Panc1 (cell line): ENCODE measurements around the gene C10orf88. TPM values are rescaled to one million over a fixed set of nuclear protein-coding genes. Genes with fewer than 3 reads are reported as not detected.
"Not testable (repeated sequence)": the region's sequence is repeated elsewhere in the genome, so short reads cannot be mapped to it uniquely, and the experiment has no call there.

Experiments used
- ATAC-seq: fragments of 200-7000 bp; cut with Tn5 transposase; 2 replicates; pipeline ENCODE4 v1.9.1; 2020; ENCODE audit warnings: mild to moderate bottlenecking, moderate library complexity
- BruUV-seq: library from RNA; stranded (reverse); fragments of 400-500 nt; replicated peaks from 2 replicates; lab custom pipeline; 2021; lab: Mats Ljungman, UMichigan
- CTCF ChIA-PET: fragments of 300-600 bp; sonication (Branson Sonifier 250); formaldehyde crosslinking; loops from one replicate; lab custom pipeline; 2022; ENCODE audit warnings: antibody characterized with exemption; lab: Charles Lee
- POLR2A ChIA-PET: fragments of 300-600 bp; sonication (Branson Sonifier 250); formaldehyde crosslinking; loops from one replicate; lab custom pipeline; 2022; ENCODE audit warnings: antibody characterized with exemption; lab: Charles Lee
- DNase-seq: peaks from one replicate; pipeline ENCODE4 v3.0.0-alpha.2; 2010; ENCODE audit warnings: low read depth, low spot score
- H3K27ac ChIP-seq: 2 replicates; pipeline ENCODE4 v1.5.1; 2011; ENCODE audit warnings: mild to moderate bottlenecking, low read length, inconsistent platforms
- H3K27me3 ChIP-seq: fragments of 200-500 bp; sonication (Bioruptor generic); 2 replicates; pipeline ENCODE4 v1.6.0; 2014; ENCODE audit warnings: low read length, inconsistent platforms; ENCODE audit not compliant: control insufficient read depth, insufficient read depth
- H3K36me3 ChIP-seq: fragments of 200-500 bp; sonication (Bioruptor generic); 2 replicates; pipeline ENCODE4 v1.5.1; 2014; ENCODE audit warnings: inconsistent platforms, mild to moderate bottlenecking, low read length, moderate library complexity; ENCODE audit not compliant: control insufficient read depth, insufficient read depth
- H3K4me1 ChIP-seq: 2 replicates; pipeline ENCODE4 v1.5.1; 2011; ENCODE audit warnings: inconsistent platforms, mild to moderate bottlenecking, low read length, moderate library complexity; ENCODE audit not compliant: control insufficient read depth, insufficient read depth
- H3K4me3 ChIP-seq, 2 experiments: 2 replicates each; pipeline ENCODE4 v1.5.1; 2011 to 2012; ENCODE audit warnings: low read depth in 2 of 2, low read length in 2 of 2, mild to moderate bottlenecking in 2 of 2, inconsistent platforms in 1 of 2, moderate library complexity in 1 of 2
- H3K9me3 ChIP-seq: fragments of 200-500 bp; sonication (Bioruptor generic); 2 replicates; pipeline ENCODE4 v1.5.1; 2014; ENCODE audit warnings: low read depth, mild to moderate bottlenecking, inconsistent platforms, low read length, moderate library complexity; ENCODE audit not compliant: control insufficient read depth, insufficient read depth
- POLR2AphosphoS5 ChIP-seq: IDR thresholded peaks from 2 replicates; pipeline ENCODE4 v1.6.1; 2012; ENCODE audit warnings: mild to moderate bottlenecking, low read depth, low read length, moderate library complexity
- SIN3A ChIP-seq: IDR thresholded peaks from 2 replicates; pipeline ENCODE4 v1.6.1; 2012; ENCODE audit warnings: low read depth, mild to moderate bottlenecking, low read length, moderate library complexity, borderline replicate concordance; ENCODE audit not compliant: insufficient read depth
- TCF7L2 ChIP-seq: IDR thresholded peaks from 2 replicates; pipeline ENCODE4 v1.6.1; 2011; ENCODE audit warnings: mild to moderate bottlenecking, low read depth, low read length, inconsistent platforms
- in situ Hi-C: cut with HindIII; loops from 2 replicates; pipeline ENCODE4 v1.10.0; 2016; ENCODE audit warnings: low sequenced_read_pairs, low pct_unique_long_range_greater_than_20kb
- intact Hi-C: fragments of 100-400 bp; cut with micrococcal nuclease; formaldehyde crosslinking; loops from one replicate; pipeline ENCODE4 v1.10.0; 2022; ENCODE audit not compliant: unreplicated experiment
- total RNA-seq: library from RNA; stranded (reverse); gene quantifications from one replicate; pipeline ENCODE4 v1.2.1, GENCODE V29; 2021; ENCODE audit not compliant: unreplicated experiment
- TF ChIP-seq, protein P1 (sequence below), 2 experiments: IDR thresholded peaks; 2 replicates each; pipeline ENCODE4 v1.6.1; 2011 to 2012; ENCODE audit warnings: low read depth in 2 of 2, control low read depth in 1 of 2, low read length in 1 of 2, mild to moderate bottlenecking in 1 of 2, moderate library complexity in 1 of 2; ENCODE audit not compliant: insufficient read depth in 1 of 2
- TF ChIP-seq, protein P2 (sequence below): fragments of 450-650 bp; IDR thresholded peaks from 2 replicates; pipeline ENCODE4 v1.5.1; 2017; ENCODE audit warnings: mild to moderate bottlenecking

C10orf88 gene
- total RNA-seq, 1 experiment from 2014 or later = 21.7 TPM

DNA sequence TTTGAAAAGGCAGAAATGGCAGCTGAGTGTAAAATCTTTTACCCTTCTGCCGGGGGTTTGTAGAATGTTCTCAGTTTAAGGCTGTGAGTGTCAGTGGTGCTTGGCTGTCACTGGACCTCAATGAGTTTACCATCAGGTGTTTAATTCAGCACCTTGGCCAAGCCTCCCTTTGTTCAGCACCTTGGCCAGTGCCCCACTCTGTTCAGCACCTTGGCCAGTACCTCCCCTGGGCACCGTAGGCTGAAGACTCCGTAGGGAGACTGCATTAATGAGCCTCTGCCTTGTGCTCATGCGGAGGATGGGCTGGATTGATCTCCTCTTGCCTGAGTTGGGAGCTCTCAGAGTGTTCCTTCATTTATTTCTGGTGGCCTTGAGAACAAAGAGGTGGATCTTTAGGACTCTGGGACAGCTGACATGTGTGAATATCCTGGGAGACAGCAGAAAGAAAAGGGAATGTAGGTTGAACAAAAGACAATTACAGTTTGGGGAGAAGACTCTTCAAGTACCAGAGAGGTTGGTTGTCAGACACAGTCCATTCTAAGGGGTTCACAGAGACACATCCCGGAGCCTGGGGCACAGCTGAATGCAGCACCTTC, 42.0 kb downstream of the C10orf88 start:
- in situ Hi-C loops (no loop called here), intact Hi-C loops (no loop called here)
- DNase-seq (no peak), ATAC-seq (no peak)
- Histone ChIP-seq H3K9me3 (no peaks in the 10 kb centered on the region), H3K27me3 (no peaks in the 10 kb centered on the region), H3K4me1 (no peaks in the 10 kb centered on the region), H3K4me3 (no peak overlapping the region), H3K36me3 (no peaks in the 10 kb centered on the region), H3K27ac (no peak overlapping the region)
- TF ChIP-seq, protein P1, sequence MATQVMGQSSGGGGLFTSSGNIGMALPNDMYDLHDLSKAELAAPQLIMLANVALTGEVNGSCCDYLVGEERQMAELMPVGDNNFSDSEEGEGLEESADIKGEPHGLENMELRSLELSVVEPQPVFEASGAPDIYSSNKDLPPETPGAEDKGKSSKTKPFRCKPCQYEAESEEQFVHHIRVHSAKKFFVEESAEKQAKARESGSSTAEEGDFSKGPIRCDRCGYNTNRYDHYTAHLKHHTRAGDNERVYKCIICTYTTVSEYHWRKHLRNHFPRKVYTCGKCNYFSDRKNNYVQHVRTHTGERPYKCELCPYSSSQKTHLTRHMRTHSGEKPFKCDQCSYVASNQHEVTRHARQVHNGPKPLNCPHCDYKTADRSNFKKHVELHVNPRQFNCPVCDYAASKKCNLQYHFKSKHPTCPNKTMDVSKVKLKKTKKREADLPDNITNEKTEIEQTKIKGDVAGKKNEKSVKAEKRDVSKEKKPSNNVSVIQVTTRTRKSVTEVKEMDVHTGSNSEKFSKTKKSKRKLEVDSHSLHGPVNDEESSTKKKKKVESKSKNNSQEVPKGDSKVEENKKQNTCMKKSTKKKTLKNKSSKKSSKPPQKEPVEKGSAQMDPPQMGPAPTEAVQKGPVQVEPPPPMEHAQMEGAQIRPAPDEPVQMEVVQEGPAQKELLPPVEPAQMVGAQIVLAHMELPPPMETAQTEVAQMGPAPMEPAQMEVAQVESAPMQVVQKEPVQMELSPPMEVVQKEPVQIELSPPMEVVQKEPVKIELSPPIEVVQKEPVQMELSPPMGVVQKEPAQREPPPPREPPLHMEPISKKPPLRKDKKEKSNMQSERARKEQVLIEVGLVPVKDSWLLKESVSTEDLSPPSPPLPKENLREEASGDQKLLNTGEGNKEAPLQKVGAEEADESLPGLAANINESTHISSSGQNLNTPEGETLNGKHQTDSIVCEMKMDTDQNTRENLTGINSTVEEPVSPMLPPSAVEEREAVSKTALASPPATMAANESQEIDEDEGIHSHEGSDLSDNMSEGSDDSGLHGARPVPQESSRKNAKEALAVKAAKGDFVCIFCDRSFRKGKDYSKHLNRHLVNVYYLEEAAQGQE (IDR thresholded peaks at IDR 0.05; ENCODE audit: insufficient read depth in 1 of 2, low read depth in 2 of 2, low read length in 1 of 2) = peak; percentile 100
- TF ChIP-seq POLR2AphosphoS5 (no peak), TCF7L2 (no peak), SIN3A (0 out of 2 replicates have a peak, but pooled peaks have one; percentile 52)
- TF ChIP-seq, protein P2, sequence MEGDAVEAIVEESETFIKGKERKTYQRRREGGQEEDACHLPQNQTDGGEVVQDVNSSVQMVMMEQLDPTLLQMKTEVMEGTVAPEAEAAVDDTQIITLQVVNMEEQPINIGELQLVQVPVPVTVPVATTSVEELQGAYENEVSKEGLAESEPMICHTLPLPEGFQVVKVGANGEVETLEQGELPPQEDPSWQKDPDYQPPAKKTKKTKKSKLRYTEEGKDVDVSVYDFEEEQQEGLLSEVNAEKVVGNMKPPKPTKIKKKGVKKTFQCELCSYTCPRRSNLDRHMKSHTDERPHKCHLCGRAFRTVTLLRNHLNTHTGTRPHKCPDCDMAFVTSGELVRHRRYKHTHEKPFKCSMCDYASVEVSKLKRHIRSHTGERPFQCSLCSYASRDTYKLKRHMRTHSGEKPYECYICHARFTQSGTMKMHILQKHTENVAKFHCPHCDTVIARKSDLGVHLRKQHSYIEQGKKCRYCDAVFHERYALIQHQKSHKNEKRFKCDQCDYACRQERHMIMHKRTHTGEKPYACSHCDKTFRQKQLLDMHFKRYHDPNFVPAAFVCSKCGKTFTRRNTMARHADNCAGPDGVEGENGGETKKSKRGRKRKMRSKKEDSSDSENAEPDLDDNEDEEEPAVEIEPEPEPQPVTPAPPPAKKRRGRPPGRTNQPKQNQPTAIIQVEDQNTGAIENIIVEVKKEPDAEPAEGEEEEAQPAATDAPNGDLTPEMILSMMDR = no peak
- ChIA-PET CTCF (no interaction called here), POLR2A (no interaction called here)
- BruUV-seq = no TSS peak

DNA sequence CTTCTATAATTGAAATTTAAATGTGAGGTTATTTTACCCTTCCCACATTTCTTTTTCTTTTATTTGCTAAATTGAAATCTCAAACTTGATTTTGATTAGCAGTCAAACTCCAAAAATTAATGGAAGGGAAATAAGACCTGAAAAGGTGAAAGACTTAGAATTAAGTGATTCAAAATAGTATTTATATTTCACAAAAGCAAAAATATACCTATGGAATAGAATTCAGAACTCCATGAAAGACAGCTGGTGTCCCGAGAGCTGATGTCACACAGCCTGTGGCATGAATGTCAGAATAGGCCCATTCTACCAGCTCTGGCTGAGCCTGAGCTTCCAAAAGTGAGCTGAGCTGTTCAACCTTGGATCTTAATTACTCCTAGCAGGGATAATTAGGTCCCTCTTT, 43.7 kb downstream of the C10orf88 start, which contains the start of gene FAM24A:
FAM24A (plus strand) TSS at position 301 of the 400 bp plus-strand sequence. CDS start 1,025 bp downstream, outside the sequence.
- CTCF ChIA-PET = no interaction called here
- no peaks in the 10 kb centered on the region for H3K4me1 ChIP-seq
- no peak within 1 kb of the TSS for H3K4me3 ChIP-seq
- DNase-seq (no peak), ATAC-seq (no peak)
- intact Hi-C loops (no loop called here), in situ Hi-C loops (no loop called here)
- POLR2A ChIA-PET = interaction anchor here (0.6 kb wide), 1 partner anchor 46 kb away, joined by 3 read pairs; no protein-coding TSS in a partner anchor
- H3K27ac ChIP-seq = no peak within 1 kb of the TSS
- H3K36me3 ChIP-seq = no peaks in the 10 kb centered on the region
- no TSS peak for BruUV-seq
- H3K27me3 ChIP-seq = no peaks in the 10 kb centered on the region
- H3K9me3 ChIP-seq = no peaks in the 10 kb centered on the region
- TF ChIP-seq SIN3A (no peak), TCF7L2 (no peak), POLR2AphosphoS5 (no peak)
- TF ChIP-seq, protein P2 = no peak
- TF ChIP-seq, protein P1 (IDR thresholded peaks at IDR 0.05; ENCODE audit: insufficient read depth in 1 of 2, low read depth in 2 of 2, low read length in 1 of 2) = no peak

DNA sequence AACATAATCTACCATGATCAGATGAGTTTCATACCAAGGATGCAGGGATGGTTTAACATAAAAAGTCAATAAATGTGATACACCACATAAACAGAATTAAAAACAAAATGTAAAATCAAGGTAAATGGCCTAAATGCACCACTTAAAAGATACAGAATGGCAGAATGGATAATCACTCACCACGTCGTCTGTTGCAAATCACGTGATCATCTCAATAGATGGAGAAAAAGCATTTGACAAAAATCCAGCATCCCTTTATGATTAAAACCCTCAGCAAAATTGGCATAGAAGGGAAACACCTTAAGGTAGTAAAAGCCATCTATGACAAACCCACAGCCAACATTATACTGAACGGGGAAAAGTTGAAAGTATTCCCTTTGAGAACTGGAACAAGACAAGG, 50.2 kb downstream of the C10orf88 start:
- H3K27me3 ChIP-seq, in situ Hi-C loops, H3K27ac ChIP-seq, POLR2A ChIA-PET, DNase-seq, H3K4me1 ChIP-seq, H3K36me3 ChIP-seq, CTCF ChIA-PET, H3K9me3 ChIP-seq, H3K4me3 ChIP-seq, BruUV-seq, intact Hi-C loops, ATAC-seq: not testable (repeated sequence)
